RPMI7951 (cell line): ENCODE measurements around the gene ARL4A. TPM values are rescaled to one million over a fixed set of nuclear protein-coding genes. Genes with fewer than 3 reads are reported as not detected.
"Not testable (repeated sequence)": the region's sequence is repeated elsewhere in the genome, so short reads cannot be mapped to it uniquely, and the experiment has no call there.

ENCODE experiments used
- DNase-seq: peaks from one replicate; pipeline ENCODE4 v3.0.0-alpha.2; 2012; ENCODE audit warnings: low read depth
- total RNA-seq: library from RNA; depleted of rRNA; stranded (reverse); fragments of >200 nt; shearing (Covaris generic); gene quantifications from 2 replicates; pipeline ENCODE4 v1.2.3, GENCODE V29; 2014

ARL4A gene
- total RNA-seq, 1 experiment from 2014 or later = 39.9 TPM

- DNase-seq = no peak
These were observed 17.3 kb upstream of the ARL4A start for GRCh38 chr7:12670000-12670729.

DNA sequence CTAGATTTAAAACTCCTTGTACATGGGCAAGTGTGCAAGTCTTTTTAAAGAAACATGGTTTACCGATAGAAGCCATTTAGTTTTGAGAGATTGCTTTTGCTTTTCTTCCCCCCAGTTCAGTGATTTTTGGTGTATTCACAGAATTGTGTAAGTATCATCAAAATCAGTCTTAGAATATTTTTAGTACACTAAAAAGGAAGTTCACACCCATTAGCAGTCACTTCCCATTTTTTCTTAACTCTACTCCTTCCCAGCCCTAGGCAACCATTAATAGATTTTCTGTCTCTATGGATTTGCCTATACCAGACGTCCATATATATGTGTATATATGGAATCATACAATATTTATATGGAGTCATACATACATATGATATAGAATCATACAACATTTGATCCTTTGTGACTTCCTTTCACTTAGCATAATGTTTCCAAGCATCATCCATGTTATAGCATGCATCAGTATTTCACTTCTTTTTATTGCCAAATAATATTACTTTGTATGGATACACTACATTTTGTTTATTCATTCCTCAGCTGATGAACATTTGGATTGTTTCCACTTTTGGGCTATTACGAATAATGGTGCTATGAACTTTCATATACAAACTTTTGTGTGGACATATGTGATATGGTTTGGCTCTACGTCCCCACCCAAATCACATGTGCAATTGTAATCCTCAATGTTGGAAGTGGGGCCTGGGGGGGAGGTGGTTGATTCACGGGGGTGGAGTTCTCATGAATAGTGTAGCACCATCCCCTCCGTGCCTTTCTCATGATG lies 16.5 kb upstream of the ARL4A start:
- no peak for DNase-seq

DNA sequence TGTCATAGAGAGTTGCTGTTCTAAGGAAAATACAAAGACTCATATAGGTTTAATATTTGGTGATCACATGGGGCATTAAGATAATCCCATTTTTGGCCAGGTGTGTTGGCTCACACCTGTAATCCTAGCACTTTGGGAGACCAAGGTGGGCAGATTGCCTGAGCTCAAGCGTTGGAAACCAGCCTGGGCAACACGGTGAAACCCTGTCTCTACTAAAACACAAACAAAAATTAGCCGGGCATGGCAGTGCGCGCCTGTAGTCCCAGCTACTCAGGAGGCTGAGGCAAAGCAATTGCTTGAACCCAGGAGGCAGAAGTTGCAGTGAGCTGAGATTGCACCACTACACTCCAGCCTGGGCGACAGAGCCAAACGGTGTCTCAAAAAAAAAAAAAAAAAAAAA lies 14.0 kb upstream of the ARL4A start:
- not testable (repeated sequence) for DNase-seq

GRCh38 chr7:12674053-12674452 lies 13.4 kb upstream of the ARL4A start:
- no peak for DNase-seq

GRCh38 chr7:12674861-12675260 lies 12.6 kb upstream of the ARL4A start:
- DNase-seq = peak; percentile 44

DNA sequence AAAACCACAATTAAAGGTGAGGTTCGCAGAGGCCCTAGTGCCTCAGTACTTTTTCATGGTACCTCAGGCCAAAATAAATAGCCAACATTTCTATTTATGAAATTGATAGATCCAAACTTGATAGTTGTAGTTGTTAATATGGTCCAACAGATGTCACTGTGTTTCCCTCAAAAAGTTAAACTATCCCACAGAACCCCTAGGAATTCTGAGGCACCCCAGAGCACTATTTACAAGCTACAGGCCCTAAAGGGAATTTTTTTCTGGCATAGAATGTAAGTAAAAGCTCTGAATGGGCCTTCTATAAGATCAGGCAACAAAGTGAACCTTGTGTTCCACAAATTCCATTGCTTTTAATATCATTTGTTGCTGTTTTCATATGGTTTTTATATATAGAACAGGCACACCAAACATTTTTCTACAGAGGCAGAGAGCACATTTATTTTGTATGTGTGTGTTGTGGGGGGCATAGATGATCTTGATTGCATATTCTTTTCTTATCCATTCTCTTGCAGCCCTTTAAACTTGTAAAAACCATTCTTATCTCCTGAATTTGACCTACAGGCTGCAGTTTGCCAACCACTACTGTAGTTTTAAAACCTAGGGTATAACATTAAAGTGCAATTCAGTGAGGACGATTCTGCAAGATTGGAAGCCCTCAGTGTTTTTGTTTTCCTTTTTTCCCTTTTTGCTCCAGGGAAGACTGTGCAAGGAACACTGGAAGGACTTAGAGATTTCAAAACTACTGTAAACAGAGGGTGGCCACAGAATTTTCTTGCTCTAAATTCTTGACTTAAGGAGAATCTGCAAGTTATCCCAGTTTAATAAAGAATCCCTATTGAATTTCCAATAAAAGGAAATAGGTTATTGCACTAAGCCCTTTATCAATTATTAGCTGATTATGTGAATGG lies 3.5 kb upstream of the ARL4A start:
- DNase-seq = peak; percentile 43

DNA sequence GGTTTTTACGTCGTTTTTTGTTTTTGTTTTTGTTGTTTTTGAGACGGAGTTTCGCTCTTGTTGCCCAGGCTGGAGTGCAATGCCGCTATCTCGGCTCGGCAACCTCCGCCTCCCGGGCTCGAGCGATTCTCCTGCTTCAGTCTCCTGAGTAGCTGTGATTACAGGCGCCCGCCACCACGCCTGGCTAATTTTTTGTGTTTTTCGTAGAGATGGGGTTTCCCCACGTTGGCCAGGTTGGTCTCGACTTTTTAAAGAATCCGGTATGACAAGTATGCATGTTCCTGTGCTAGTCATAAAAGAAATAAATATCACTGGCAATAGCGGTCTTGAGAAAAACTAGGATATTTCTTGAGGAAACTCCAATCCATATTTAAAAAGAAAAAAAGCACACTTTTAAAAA lies 2.7 kb upstream of the ARL4A start:
- DNase-seq = no peak

GRCh38 chr7:12685550-12685949 lies 1.9 kb upstream of the ARL4A start:
- DNase-seq = peak; percentile 87

DNA sequence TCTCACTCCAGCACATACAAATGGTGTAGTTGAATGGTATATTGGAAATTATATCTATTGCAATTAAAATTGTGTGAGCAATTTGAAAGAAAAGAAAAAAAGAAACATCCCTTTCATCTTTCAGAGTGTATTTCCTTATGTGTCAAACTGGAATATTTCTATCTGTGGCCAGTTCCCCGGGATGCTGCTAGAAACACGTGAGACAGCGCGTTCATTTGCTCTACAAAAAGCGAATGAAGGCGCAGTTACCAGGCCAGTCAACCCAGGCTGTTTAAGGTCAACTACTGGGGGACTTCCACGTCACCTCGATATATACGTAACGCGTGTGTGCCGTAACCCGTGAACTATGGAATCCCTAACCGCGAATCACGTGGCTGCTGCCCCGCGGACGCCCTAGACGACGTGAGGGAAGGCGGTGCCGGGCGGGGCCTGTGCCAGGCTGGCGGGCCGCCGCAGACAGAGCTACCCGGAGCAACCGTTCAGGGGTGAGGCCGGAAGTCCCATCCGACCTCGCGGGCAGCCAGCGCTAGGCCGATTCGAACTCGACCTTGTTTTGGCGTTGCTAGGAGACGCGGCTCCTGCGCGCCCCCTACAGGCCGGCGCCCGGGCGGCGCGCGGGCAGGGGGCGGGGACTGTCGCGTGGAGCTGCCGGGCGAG lies 1.1 kb upstream of the ARL4A start:
- DNase-seq = peak; percentile 98

- no peak for DNase-seq
These were observed 312 bp downstream of the ARL4A start for GRCh38 chr7:12687718-12688171.

- not testable (repeated sequence) for DNase-seq
These were observed 1.2 kb downstream of the ARL4A start for GRCh38 chr7:12688485-12689170.

DNA sequence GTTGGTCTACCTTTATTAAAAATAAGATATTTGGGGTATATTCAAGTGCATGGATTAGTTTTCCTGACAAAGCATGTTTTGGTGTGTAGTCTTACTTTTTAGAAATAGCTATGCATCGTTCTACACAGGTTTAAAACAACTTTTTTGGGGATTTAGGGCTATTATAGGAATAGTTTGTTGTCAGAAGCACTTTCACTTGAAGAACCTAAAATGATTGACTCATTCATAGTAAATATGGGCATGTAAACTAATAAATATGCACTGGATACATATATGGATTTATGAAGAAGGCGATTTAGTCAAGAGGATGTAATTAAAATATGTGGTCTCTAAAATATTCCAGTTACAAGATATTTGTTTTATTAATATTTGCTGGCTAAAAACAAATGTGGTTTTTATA lies 2.0 kb downstream of the ARL4A start:
- no peak for DNase-seq

DNA sequence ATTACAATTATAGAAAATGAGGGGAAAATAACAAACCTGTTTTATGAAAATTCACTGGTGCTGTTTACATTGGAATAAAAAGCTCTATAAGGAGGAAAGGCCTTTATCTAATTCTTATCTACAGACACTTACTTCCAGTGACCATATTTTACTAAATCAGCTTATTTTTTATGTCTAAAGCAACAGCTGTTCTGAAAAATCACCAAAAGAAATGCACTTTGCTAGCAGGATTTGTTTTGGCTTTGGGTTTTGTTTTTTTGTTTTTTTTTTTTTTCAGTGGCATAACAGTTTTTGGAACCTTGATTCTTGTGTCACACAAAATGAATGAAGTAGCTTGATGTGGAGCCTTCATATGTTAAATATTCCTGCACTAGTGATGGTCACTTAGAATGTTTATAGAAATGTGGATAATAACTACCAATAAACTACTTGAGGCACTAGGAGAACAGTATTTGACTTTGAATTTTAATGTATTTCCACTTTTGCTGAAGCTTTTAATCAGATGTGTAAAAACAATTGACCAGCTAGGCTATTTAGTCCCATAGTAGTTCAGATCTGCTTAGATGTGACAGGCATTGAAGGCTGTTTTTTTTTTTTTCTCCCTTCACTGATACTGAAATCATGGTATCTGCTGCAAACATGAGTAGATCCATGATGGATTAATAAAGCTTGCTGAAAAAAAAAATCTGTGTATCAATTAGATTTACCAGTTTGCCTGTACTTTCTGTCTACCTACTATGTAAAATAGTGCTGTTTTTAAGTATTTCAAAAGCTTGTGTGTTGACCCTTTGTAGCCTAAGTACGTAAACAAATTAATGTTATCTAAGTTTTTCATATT lies 2.8 kb downstream of the ARL4A start:
- no peak for DNase-seq

DNA sequence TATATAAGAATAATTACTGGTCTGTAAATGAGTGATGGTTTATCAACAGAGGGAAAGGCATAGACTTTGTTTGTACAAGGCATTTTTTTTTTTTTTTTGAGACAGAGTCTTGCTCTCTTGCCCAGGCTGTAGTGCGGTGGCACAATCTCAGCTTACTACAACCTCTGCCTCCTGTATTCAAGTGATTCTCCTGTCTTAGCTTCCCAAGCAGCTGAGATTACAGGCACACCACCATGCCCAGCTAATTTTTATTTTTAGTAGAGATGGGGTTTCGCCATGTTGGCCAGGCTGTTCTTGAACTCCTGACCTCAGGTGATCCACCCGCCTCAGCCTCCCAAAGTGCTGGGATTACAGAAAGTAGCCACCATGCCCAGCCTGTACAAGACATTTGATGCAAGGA lies 4.0 kb downstream of the ARL4A start:
- not testable (repeated sequence) for DNase-seq

DNA sequence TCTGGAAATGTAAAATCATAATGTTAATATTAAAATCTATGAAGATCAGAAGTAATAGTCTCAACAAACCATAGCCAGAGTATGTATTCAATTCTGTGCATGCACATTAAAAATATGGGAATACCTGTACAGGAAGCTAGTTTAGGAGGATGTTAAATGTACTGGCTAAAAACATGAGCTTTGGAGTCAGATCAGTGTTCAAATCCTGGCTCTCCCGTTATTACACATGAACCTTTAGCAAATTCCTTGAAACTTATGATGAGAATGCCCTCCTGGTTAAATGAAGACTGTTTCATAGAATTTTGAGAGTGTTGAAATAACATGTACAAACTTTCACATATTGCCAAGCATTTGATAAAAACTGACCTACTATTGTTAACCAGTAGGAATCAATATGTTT lies 4.6 kb downstream of the ARL4A start:
- DNase-seq = no peak

DNA sequence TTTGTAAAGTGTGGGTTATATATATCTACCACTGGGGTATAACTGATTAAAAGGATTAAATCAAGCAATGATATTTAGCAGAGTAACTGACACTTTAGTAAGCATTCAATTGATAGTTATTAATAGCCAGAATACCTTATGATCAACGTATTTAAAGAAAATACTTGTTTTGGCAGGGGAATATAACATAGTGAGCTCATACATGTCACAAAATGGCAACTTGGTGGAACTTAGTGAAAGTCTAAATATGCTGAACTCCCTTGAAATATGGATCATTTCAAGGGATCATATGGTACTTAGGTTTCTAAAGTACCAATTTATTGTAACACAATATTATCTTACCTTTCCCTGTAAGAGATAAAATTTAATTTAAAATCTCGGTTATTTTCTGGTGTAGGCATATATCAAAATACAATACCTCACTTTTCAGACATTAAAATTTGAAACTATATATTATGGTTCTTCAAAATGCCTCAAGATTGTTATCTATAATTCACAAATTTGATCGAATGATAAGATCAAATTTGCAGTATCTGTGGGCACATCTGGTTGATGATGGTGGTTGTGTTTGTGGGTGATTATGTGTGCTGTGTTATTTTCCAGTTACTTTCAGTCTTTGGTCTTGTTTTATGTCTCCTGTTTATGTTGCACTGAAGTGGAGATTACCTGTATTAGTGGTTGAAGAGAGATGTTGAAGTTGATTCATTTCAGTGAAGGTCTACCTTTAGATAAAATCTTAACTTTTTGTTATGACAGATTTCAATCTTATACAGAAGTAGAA lies 5.2 kb downstream of the ARL4A start:
- no peak for DNase-seq

GRCh38 chr7:12694817-12695216 lies 7.4 kb downstream of the ARL4A start:
- DNase-seq = no peak

DNA sequence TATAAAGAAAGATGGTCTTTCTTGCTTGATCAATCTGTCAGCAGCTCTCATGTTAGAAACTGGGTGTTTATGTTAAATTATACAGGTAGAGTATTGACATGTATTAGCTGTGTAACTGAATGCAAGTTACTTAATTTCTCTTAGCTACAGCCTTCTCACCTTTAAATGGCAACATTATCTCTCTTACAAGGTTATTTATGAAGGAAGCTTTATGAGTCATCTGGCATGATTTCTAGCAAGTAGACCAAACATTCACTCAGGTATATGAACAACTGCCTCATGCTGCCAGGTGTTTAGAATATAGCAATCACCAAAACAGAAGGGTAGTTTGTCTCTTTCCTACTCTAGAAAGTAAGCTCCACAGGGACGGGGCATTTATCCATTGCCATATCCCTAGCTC lies 8.5 kb downstream of the ARL4A start:
- no peak for DNase-seq

DNA sequence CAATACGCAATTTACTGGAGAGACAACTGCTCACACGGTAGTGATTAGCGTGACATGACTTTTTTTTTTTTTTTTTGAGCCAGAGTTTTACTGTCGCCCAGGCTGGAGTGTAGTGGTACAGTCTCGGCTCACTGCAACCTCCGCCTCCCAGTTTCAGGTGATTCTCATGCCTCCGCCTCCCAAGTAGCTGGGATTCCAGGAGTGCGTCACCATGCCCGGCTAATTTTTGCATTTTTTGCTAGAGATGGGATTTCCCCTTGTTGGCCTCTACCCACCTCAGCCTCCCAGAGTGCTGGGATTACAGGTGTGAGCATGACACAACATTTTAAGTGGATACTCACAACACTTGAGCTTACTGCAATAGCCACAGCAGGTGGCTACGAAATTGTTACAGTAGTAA lies 11.9 kb downstream of the ARL4A start:
- no peak for DNase-seq
